ENCODE measurements around the gene IL20RB. TPM values are rescaled to one million over a fixed set of nuclear protein-coding genes. Genes with fewer than 3 reads are reported as not detected.

The IL20RB gene, protein sequence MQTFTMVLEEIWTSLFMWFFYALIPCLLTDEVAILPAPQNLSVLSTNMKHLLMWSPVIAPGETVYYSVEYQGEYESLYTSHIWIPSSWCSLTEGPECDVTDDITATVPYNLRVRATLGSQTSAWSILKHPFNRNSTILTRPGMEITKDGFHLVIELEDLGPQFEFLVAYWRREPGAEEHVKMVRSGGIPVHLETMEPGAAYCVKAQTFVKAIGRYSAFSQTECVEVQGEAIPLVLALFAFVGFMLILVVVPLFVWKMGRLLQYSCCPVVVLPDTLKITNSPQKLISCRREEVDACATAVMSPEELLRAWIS
- total RNA-seq (under 1 TPM; 0.71 to 0.96 TPM), polyA plus RNA-seq (0.45 TPM)

DNA sequence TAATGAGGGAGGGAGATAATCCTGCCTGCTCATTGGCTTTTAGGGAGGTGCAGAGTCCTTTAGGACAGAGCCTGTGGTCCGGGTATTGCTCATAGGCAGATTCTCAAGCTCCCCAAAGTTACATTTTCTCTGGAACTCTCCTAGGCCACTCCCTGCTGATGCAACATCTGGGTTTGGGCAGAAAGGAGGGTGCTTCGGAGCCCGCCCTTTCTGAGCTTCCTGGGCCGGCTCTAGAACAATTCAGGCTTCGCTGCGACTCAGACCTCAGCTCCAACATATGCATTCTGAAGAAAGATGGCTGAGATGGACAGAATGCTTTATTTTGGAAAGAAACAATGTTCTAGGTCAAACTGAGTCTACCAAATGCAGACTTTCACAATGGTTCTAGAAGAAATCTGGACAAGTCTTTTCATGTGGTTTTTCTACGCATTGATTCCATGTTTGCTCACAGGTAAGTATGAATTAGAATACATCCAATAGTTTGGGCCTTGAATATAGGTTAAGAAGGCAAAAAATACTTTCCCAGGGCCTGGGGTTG lies at the start of gene IL20RB:
Gene IL20RB, plus strand, starts transcription at position 233 of the 538 bp plus-strand sequence. Its CDS starts 131 bp downstream, at position 364.
- H3K36me3 Mint-ChIP-seq: peaks cover 0 to 4% (median 4%) of the 10 kb centered on the region in 3 donors
- Histone ChIP-seq H3K36me3 (ENCODE audit: insufficient read depth, low read length) (no peaks in the 10 kb centered on the region), H3K27ac (ENCODE audit: low read depth, low read length) (no peak within 1 kb of the TSS), H3K4me1 (ENCODE audit: insufficient read depth, low read length) (no peaks in the 10 kb centered on the region), H3K27me3 (ENCODE audit: insufficient read depth, low read length, poor library complexity, severe bottlenecking) (no peaks in the 10 kb centered on the region), H3K9me3 (ENCODE audit: low read length) (no peaks in the 10 kb centered on the region), H3K4me3 (ENCODE audit: low read length) (no peak within 1 kb of the TSS)
- peaks cover 15 to 27% (median 24%) of the 10 kb centered on the region in 3 donors for H3K4me1 Mint-ChIP-seq
- no peaks in the 10 kb centered on the region for H3K27me3 Mint-ChIP-seq
- H3K4me3 Mint-ChIP-seq: no peak within 1 kb of the TSS
- peak within 1 kb of the TSS in 2 of 8 donors; percentile 48 to 80 for H3K27ac Mint-ChIP-seq
- ChIA-PET CTCF (interaction anchor here (0.6 to 1.0 kb wide), 3 partner anchors 53 to 96 kb away, joined by 3 read pairs; no protein-coding TSS in a partner anchor), POLR2A (interaction anchor here (1.0 kb wide), 1 partner anchor 99 kb away, joined by 3 read pairs; no protein-coding TSS in a partner anchor)
- H3K9me3 Mint-ChIP-seq: no peaks in the 10 kb centered on the region
- no peak for DNase-seq

- Histone ChIP-seq H3K4me3 (ENCODE audit: low read length) (no peak overlapping the region), H3K27me3 (ENCODE audit: insufficient read depth, low read length, poor library complexity, severe bottlenecking) (no peaks in the 10 kb centered on the region), H3K9me3 (ENCODE audit: low read length) (peaks cover 6% of the 10 kb centered on the region), H3K27ac (ENCODE audit: low read depth, low read length) (no peak overlapping the region), H3K36me3 (ENCODE audit: insufficient read depth, low read length) (no peaks in the 10 kb centered on the region), H3K4me1 (ENCODE audit: insufficient read depth, low read length) (peaks cover 71% of the 10 kb centered on the region)
- CTCF ChIA-PET: interaction anchor here (1.0 kb wide), 1 partner anchor 156 kb away, joined by 3 read pairs; no protein-coding TSS in a partner anchor
- no peak for DNase-seq
- Mint-ChIP-seq H3K4me3 (peak overlapping the region in 6 of 7 donors; percentile 27 to 65 (median 38)), H3K36me3 (peaks cover 6 to 19% (median 15%) of the 10 kb centered on the region in 3 donors), H3K4me1 (peaks cover 76 to 82% (median 77%) of the 10 kb centered on the region in 3 donors), H3K27me3 (no peaks in the 10 kb centered on the region), H3K9me3 (peaks cover 0 to 19% (median 15%) of the 10 kb centered on the region in 5 donors), H3K27ac (peak overlapping the region in 7 of 8 donors; percentile 71 to 93 (median 90))
- POLR2A ChIA-PET: no interaction called here
Measured at GRCh38 chr3:136908297-136908696, 49.5 kb upstream of the IL20RB start.

DNA sequence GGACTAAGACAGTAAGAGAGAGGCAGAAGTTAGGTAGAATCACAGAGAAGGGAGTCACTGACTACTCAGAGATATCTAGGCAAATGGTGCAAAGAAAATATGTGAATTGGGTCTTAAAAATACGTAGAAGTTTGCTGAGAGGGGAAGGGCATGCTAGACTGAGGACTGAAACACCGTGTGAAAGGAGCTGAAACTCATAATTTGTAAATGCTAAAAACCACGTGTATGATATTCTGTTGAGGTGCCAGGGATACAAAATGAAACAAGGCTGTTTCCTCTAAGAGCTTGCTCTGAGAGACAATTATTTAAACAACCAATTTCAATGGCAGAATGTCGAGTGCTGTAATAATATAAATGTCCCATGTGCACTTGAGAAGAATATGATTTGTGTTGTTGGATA lies 48.6 kb upstream of the IL20RB start:
- Histone ChIP-seq H3K4me1 (ENCODE audit: insufficient read depth, low read length) (peaks cover 74% of the 10 kb centered on the region), H3K27me3 (ENCODE audit: insufficient read depth, low read length, poor library complexity, severe bottlenecking) (no peaks in the 10 kb centered on the region), H3K27ac (ENCODE audit: low read depth, low read length) (no peak overlapping the region), H3K36me3 (ENCODE audit: insufficient read depth, low read length) (no peaks in the 10 kb centered on the region), H3K4me3 (ENCODE audit: low read length) (no peak overlapping the region), H3K9me3 (ENCODE audit: low read length) (peaks cover 4% of the 10 kb centered on the region)
- Mint-ChIP-seq H3K36me3 (peaks cover 4 to 20% (median 9%) of the 10 kb centered on the region in 3 donors), H3K27me3 (no peaks in the 10 kb centered on the region), H3K4me1 (peaks cover 80 to 90% (median 84%) of the 10 kb centered on the region in 3 donors), H3K9me3 (peaks cover 0 to 13% (median 11%) of the 10 kb centered on the region in 5 donors), H3K4me3 (peak overlapping the region; percentile 0 to 70 (median 49)), H3K27ac (peak overlapping the region; percentile 71 to 93 (median 88))
- ChIA-PET POLR2A (interaction anchor here (0.6 to 1.0 kb wide), 2 partner anchors 46 to 157 kb away, joined by 3 to 4 read pairs; partner anchors contain the start of gene STAG1), CTCF (interaction anchor here (1.5 to 2.4 kb wide), 3 partner anchors 10 to 105 kb away, joined by 4 to 13 read pairs (median 8); partner anchors contain the start of gene NCK1)
- no peak for DNase-seq

- no peaks in the 10 kb centered on the region for H3K27me3 Mint-ChIP-seq
- peak overlapping the region; percentile 35 to 91 (median 68) for H3K27ac Mint-ChIP-seq
Measured at GRCh38 chr3:136910697-136911096, 47.1 kb upstream of the IL20RB start.

DNA sequence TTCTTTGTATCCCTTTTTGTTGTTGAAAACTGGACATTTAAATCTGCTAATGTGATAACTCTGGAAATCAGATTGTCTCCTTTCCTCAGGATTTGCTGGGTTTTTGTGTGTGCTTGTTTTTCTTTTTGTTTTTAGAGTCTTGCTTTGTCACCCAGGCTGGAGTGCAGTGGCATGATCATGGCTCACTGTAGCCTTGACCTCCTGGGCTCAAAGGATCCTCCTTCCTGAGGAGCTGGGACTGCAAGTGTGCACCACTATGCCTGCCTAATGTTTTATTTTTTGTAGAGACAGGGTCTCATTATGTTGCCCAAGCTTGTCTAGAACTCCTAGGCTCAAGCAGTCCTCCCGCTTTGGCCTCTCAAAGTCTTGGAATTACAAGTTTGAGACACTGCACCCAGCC lies 44.6 kb upstream of the IL20RB start:
- H3K36me3 ChIP-seq (ENCODE audit: insufficient read depth, low read length): no peaks in the 10 kb centered on the region
- peaks cover 5 to 16% (median 8%) of the 10 kb centered on the region in 3 donors for H3K36me3 Mint-ChIP-seq
- peaks cover 88 to 98% (median 97%) of the 10 kb centered on the region in 3 donors for H3K4me1 Mint-ChIP-seq
- no peaks in the 10 kb centered on the region for H3K9me3 ChIP-seq (ENCODE audit: low read length)
- H3K27me3 ChIP-seq (ENCODE audit: insufficient read depth, low read length, poor library complexity, severe bottlenecking): no peaks in the 10 kb centered on the region
- H3K27me3 Mint-ChIP-seq: no peaks in the 10 kb centered on the region
- no peak overlapping the region for H3K4me3 ChIP-seq (ENCODE audit: low read length)
- CTCF ChIA-PET: no interaction called here
- POLR2A ChIA-PET: no interaction called here
- no peaks in the 10 kb centered on the region for H3K9me3 Mint-ChIP-seq
- peaks cover 61% of the 10 kb centered on the region for H3K4me1 ChIP-seq (ENCODE audit: insufficient read depth, low read length)
- no peak overlapping the region for H3K27ac ChIP-seq (ENCODE audit: low read depth, low read length)
- H3K4me3 Mint-ChIP-seq: peak overlapping the region in 5 of 7 donors; percentile 8 to 65 (median 36)
- no peak for DNase-seq
- peak overlapping the region in 4 of 8 donors; percentile 41 to 84 (median 68) for H3K27ac Mint-ChIP-seq

More at GRCh38 chr3:136910697-136911096, 47.1 kb upstream of the IL20RB start:
- ChIA-PET CTCF (interaction anchor here (1.0 to 2.4 kb wide), 3 partner anchors 49 to 158 kb away, joined by 5 to 13 read pairs (median 8); partner anchors contain the start of genes NCK1 and STAG1), POLR2A (interaction anchor here (0.8 to 1.1 kb wide), 2 partner anchors 11 to 158 kb away, joined by 3 read pairs; no protein-coding TSS in a partner anchor)
- no peak overlapping the region for H3K27ac ChIP-seq (ENCODE audit: low read depth, low read length)
- H3K9me3 Mint-ChIP-seq: peaks cover 0 to 3% (median 3%) of the 10 kb centered on the region in 5 donors
- no peaks in the 10 kb centered on the region for H3K36me3 ChIP-seq (ENCODE audit: insufficient read depth, low read length)
- peaks cover 88 to 98% (median 97%) of the 10 kb centered on the region in 3 donors for H3K4me1 Mint-ChIP-seq
- no peaks in the 10 kb centered on the region for H3K27me3 ChIP-seq (ENCODE audit: insufficient read depth, low read length, poor library complexity, severe bottlenecking)
- H3K4me3 ChIP-seq (ENCODE audit: low read length): no peak overlapping the region
- H3K9me3 ChIP-seq (ENCODE audit: low read length): no peaks in the 10 kb centered on the region
- H3K4me1 ChIP-seq (ENCODE audit: insufficient read depth, low read length): peaks cover 74% of the 10 kb centered on the region
- H3K4me3 Mint-ChIP-seq: peak overlapping the region in 3 of 7 donors; percentile 13 to 65 (median 33)
- no peak for DNase-seq
- peaks cover 8 to 19% (median 11%) of the 10 kb centered on the region in 3 donors for H3K36me3 Mint-ChIP-seq

DNA sequence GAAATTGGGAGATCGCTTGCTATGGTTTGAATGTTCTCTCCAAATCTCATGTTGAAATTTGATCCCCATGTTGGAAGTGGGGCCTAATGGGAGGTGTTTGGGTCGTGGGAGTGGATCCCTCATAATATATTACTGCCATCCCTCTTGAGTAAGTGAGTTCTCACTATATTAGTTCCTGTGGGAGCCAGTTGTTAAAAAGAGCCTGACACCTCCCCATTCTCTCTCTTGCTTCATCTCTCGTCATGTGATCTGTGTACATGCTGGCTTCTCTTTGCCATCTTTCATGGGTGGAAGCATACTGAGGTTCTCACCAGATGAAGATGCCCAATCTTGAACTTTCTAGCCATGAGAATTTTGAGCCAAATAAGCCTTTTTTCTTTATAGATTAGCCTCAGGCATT lies 43.0 kb upstream of the IL20RB start:
- H3K27ac Mint-ChIP-seq: peak overlapping the region in 6 of 8 donors; percentile 1 to 74 (median 64)
- H3K4me3 Mint-ChIP-seq: peak overlapping the region in 1 of 7 donors; percentile 34
- Histone ChIP-seq H3K4me1 (ENCODE audit: insufficient read depth, low read length) (peaks cover 59% of the 10 kb centered on the region), H3K36me3 (ENCODE audit: insufficient read depth, low read length) (no peaks in the 10 kb centered on the region), H3K27me3 (ENCODE audit: insufficient read depth, low read length, poor library complexity, severe bottlenecking) (no peaks in the 10 kb centered on the region), H3K9me3 (ENCODE audit: low read length) (no peaks in the 10 kb centered on the region), H3K27ac (ENCODE audit: low read depth, low read length) (no peak overlapping the region), H3K4me3 (ENCODE audit: low read length) (no peak overlapping the region)
- no peak for DNase-seq
- H3K27me3 Mint-ChIP-seq: no peaks in the 10 kb centered on the region
- ChIA-PET CTCF (interaction anchor here (1.1 kb wide), 1 partner anchor 17 kb away, joined by 4 read pairs; no protein-coding TSS in a partner anchor), POLR2A (interaction anchor here (0.5 kb wide), 1 partner anchor 9 kb away, joined by 3 read pairs; no protein-coding TSS in a partner anchor)
- H3K9me3 Mint-ChIP-seq: no peaks in the 10 kb centered on the region
- H3K36me3 Mint-ChIP-seq: peaks cover 5 to 16% (median 8%) of the 10 kb centered on the region in 3 donors
- peaks cover 88 to 98% (median 97%) of the 10 kb centered on the region in 3 donors for H3K4me1 Mint-ChIP-seq

- H3K27ac Mint-ChIP-seq: peak overlapping the region; percentile 30 to 78 (median 58)
- peaks cover 5 to 16% (median 8%) of the 10 kb centered on the region in 3 donors for H3K36me3 Mint-ChIP-seq
- ChIA-PET CTCF (interaction anchor here (0.6 kb wide), 1 partner anchor 560 kb away, joined by 3 read pairs; no protein-coding TSS in a partner anchor), POLR2A (no interaction called here)
- no peak for DNase-seq
- H3K9me3 ChIP-seq (ENCODE audit: low read length): no peaks in the 10 kb centered on the region
- no peak overlapping the region for H3K4me3 Mint-ChIP-seq
- peaks cover 88 to 98% (median 98%) of the 10 kb centered on the region in 3 donors for H3K4me1 Mint-ChIP-seq
- H3K27ac ChIP-seq (ENCODE audit: low read depth, low read length): no peak overlapping the region
- no peak overlapping the region for H3K4me3 ChIP-seq (ENCODE audit: low read length)
- H3K4me1 ChIP-seq (ENCODE audit: insufficient read depth, low read length): peaks cover 59% of the 10 kb centered on the region
- H3K9me3 Mint-ChIP-seq: no peaks in the 10 kb centered on the region
- no peaks in the 10 kb centered on the region for H3K36me3 ChIP-seq (ENCODE audit: insufficient read depth, low read length)
- no peaks in the 10 kb centered on the region for H3K27me3 Mint-ChIP-seq
- H3K27me3 ChIP-seq (ENCODE audit: insufficient read depth, low read length, poor library complexity, severe bottlenecking): no peaks in the 10 kb centered on the region
Measured at GRCh38 chr3:136916223-136916622, 41.6 kb upstream of the IL20RB start.
